HG03460 (cell line): ENCODE results near the gene DSCAM.
"Not testable (repeated sequence)": the region's sequence is repeated elsewhere in the genome, so short reads cannot be mapped to it uniquely, and the experiment has no call there.

ENCODE experiments used
- ATAC-seq: cut with Tn5 transposase; IDR thresholded peaks from one replicate; pipeline ENCODE4 v1.9.1; 2021; ENCODE audit not compliant: unreplicated experiment

Gene DSCAM

GRCh38 chr21:40269239-40269638 is 577.7 kb downstream of the DSCAM start:
- ATAC-seq, result no peak

- ATAC-seq, result not testable (repeated sequence)
These were observed 588.5 kb downstream of the DSCAM start for GRCh38 chr21:40258456-40258855.

- no peak for ATAC-seq
These were observed 589.6 kb downstream of the DSCAM start for GRCh38 chr21:40257342-40257741.

GRCh38 chr21:40255518-40256444 is 591.2 kb downstream of the DSCAM start:
- ATAC-seq, result no peak

GRCh38 chr21:40254540-40255465 is 592.2 kb downstream of the DSCAM start:
- ATAC-seq, result no peak

GRCh38 chr21:40253112-40253511 is 593.8 kb downstream of the DSCAM start:
- ATAC-seq, result no peak

GRCh38 chr21:40250514-40251294 is 596.3 kb downstream of the DSCAM start:
- no peak for ATAC-seq

- no peak for ATAC-seq
These were observed 602.0 kb downstream of the DSCAM start for GRCh38 chr21:40244981-40245380.

GRCh38 chr21:40243685-40244084 is 603.3 kb downstream of the DSCAM start:
- ATAC-seq, result no peak

- ATAC-seq, result no peak
These were observed 604.2 kb downstream of the DSCAM start for GRCh38 chr21:40242586-40243265.

GRCh38 chr21:40235528-40235927 is 611.4 kb downstream of the DSCAM start:
- ATAC-seq, result no peak

GRCh38 chr21:40231979-40232378 is 615.0 kb downstream of the DSCAM start:
- no peak for ATAC-seq

- no peak for ATAC-seq
These were observed 619.9 kb downstream of the DSCAM start for GRCh38 chr21:40227096-40227495.

GRCh38 chr21:40215941-40216340 is 631.0 kb downstream of the DSCAM start:
- ATAC-seq, result no peak

GRCh38 chr21:40210251-40210650 is 636.7 kb downstream of the DSCAM start:
- ATAC-seq, result no peak

GRCh38 chr21:40208948-40209345 is 638.0 kb downstream of the DSCAM start:
- ATAC-seq, result no peak

GRCh38 chr21:40208206-40208947 is 638.6 kb downstream of the DSCAM start:
- no peak for ATAC-seq

- no peak for ATAC-seq
These were observed 646.0 kb downstream of the DSCAM start for GRCh38 chr21:40200946-40201345.

- no peak for ATAC-seq
These were observed 646.8 kb downstream of the DSCAM start for GRCh38 chr21:40200126-40200525.
